Stimulated activated CD8-positive, alpha-beta memory T cell treated with anti-CD3 and anti-CD28 coated beads, Interleukin-7, amount 100 ng/mL, for 24 hours (primary cell): ENCODE data around the gene IDI1.
"Not testable (repeated sequence)": the region's sequence is repeated elsewhere in the genome, so short reads cannot be mapped to it uniquely, and the experiment has no call there.

ENCODE experiments used
- DNase-seq: peaks from one replicate; pipeline ENCODE4 v3.0.0-alpha.2; 2020; ENCODE audit warnings: low read depth

The IDI1 gene

GRCh38 chr10:1034758-1035157 lies 14.2 kb downstream of the IDI1 start:
- DNase-seq: no peak

GRCh38 chr10:1033601-1034000 lies 15.3 kb downstream of the IDI1 start:
- DNase-seq: no peak

- DNase-seq: no peak
Measured at GRCh38 chr10:1029838-1030237, 19.1 kb downstream of the IDI1 start.

- DNase-seq: no peak
Measured at GRCh38 chr10:1026578-1026977, 22.3 kb downstream of the IDI1 start.

- no peak for DNase-seq
Measured at GRCh38 chr10:1025683-1026082, 23.2 kb downstream of the IDI1 start, which contains the start of gene IDI2. IDI2 (minus strand) TSS chr10:1025859; CDS start chr10:1024723, 1,136 bp downstream.

GRCh38 chr10:1024103-1024502 lies 24.8 kb downstream of the IDI1 start:
- DNase-seq: no peak

- no peak for DNase-seq
Measured at GRCh38 chr10:1022413-1022812, 26.5 kb downstream of the IDI1 start.

GRCh38 chr10:1020958-1021357 lies 28.0 kb downstream of the IDI1 start:
- DNase-seq: no peak

- no peak for DNase-seq
Measured at GRCh38 chr10:1020460-1020859, 28.5 kb downstream of the IDI1 start.

- DNase-seq: no peak
Measured at GRCh38 chr10:1019362-1019761, 29.6 kb downstream of the IDI1 start.

- no peak for DNase-seq
Measured at GRCh38 chr10:1015688-1016087, 33.2 kb downstream of the IDI1 start.

- DNase-seq: no peak
Measured at GRCh38 chr10:1011696-1012095, 37.2 kb downstream of the IDI1 start.

GRCh38 chr10:1010703-1011102 lies 38.2 kb downstream of the IDI1 start:
- DNase-seq: no peak

- not testable (repeated sequence) for DNase-seq
Measured at GRCh38 chr10:1009947-1010346, 39.0 kb downstream of the IDI1 start.

- DNase-seq: no peak
Measured at GRCh38 chr10:1009071-1009494, 39.8 kb downstream of the IDI1 start.

- DNase-seq: no peak
Measured at GRCh38 chr10:1007583-1007982, 41.3 kb downstream of the IDI1 start.

GRCh38 chr10:1006573-1006972 lies 42.3 kb downstream of the IDI1 start:
- no peak for DNase-seq

GRCh38 chr10:1003884-1004670 lies 44.8 kb downstream of the IDI1 start:
- no peak for DNase-seq

- DNase-seq: no peak
Measured at GRCh38 chr10:1002425-1003006, 46.4 kb downstream of the IDI1 start.

GRCh38 chr10:997266-998022 lies 51.5 kb downstream of the IDI1 start:
- DNase-seq: no peak

- no peak for DNase-seq
Measured at GRCh38 chr10:996031-996430, 52.9 kb downstream of the IDI1 start.

- no peak for DNase-seq
Measured at GRCh38 chr10:995559-995926, 53.4 kb downstream of the IDI1 start.
